H9 (cell line): Measurements from ENCODE around the gene PGPEP1. TPM values are rescaled to one million over a fixed set of nuclear protein-coding genes. Genes with fewer than 3 reads are reported as not detected.
"Not testable (repeated sequence)": the region's sequence is repeated elsewhere in the genome, so short reads cannot be mapped to it uniquely, and the experiment has no call there.

ENCODE experiments used
- DNase-seq: peaks from one replicate; pipeline ENCODE4 v3.0.0-alpha.2; 2017
- H2AFZ ChIP-seq: one replicate; pipeline ENCODE4 v1.6.1; 2013; ENCODE audit warnings: mild to moderate bottlenecking, low read length, control low read depth, moderate library complexity
- H2AK5ac ChIP-seq: 2 replicates; pipeline ENCODE4 v1.6.1; 2013; ENCODE audit warnings: low read length, control low read depth, mixed read lengths; ENCODE audit not compliant: insufficient read length
- H2BK120ac ChIP-seq: one replicate; pipeline ENCODE4 v1.6.1; 2013; ENCODE audit warnings: low read depth, mild to moderate bottlenecking, low read length, control low read depth, inconsistent platforms; ENCODE audit not compliant: poor library complexity, severe bottlenecking
- H2BK12ac ChIP-seq: 2 replicates; pipeline ENCODE4 v1.6.1; 2013; ENCODE audit warnings: low read length, control low read depth, mixed read lengths, low read depth; ENCODE audit not compliant: insufficient read length
- H2BK15ac ChIP-seq: 2 replicates; pipeline ENCODE4 v1.6.1; 2013; ENCODE audit warnings: low read depth, low read length, control low read depth
- H2BK20ac ChIP-seq: one replicate; pipeline ENCODE4 v1.6.1; 2013; ENCODE audit warnings: low read depth, mild to moderate bottlenecking, low read length, control low read depth, inconsistent platforms; ENCODE audit not compliant: poor library complexity, severe bottlenecking
- H2BK5ac ChIP-seq: 2 replicates; pipeline ENCODE4 v1.6.1; 2013; ENCODE audit warnings: low read length, control low read depth, mixed read lengths; ENCODE audit not compliant: insufficient read length
- H3K14ac ChIP-seq: 2 replicates; pipeline ENCODE4 v1.6.1; 2013; ENCODE audit warnings: low read length, control low read depth; ENCODE audit not compliant: insufficient read depth
- H3K18ac ChIP-seq: 2 replicates; pipeline ENCODE4 v1.6.1; 2013; ENCODE audit warnings: low read depth, mild to moderate bottlenecking, mixed read lengths, low read length, control low read depth; ENCODE audit not compliant: insufficient read length
- H3K23ac ChIP-seq: 2 replicates; pipeline ENCODE4 v1.6.1; 2013; ENCODE audit warnings: low read length, control low read depth, mixed read lengths, low read depth; ENCODE audit not compliant: insufficient read length
- H3K23me2 ChIP-seq: 2 replicates; pipeline ENCODE4 v1.6.1; 2013; ENCODE audit warnings: low read depth, mild to moderate bottlenecking, mixed read lengths, low read length, control low read depth; ENCODE audit not compliant: insufficient read length, poor library complexity, severe bottlenecking
- H3K27ac ChIP-seq: 2 replicates; pipeline ENCODE4 v1.5.1; 2013; ENCODE audit warnings: low read length, control low read depth, mixed read lengths, low read depth; ENCODE audit not compliant: insufficient read length
- H3K27me3 ChIP-seq: 2 replicates; pipeline ENCODE4 v1.6.1; 2013; ENCODE audit warnings: low read length, control low read depth, inconsistent platforms; ENCODE audit not compliant: insufficient read depth
- H3K4ac ChIP-seq: 2 replicates; pipeline ENCODE4 v1.6.1; 2013; ENCODE audit warnings: low read depth, mild to moderate bottlenecking, control low read depth, inconsistent platforms, low read length, moderate library complexity
- H3K4me1 ChIP-seq: 2 replicates; pipeline ENCODE4 v1.6.1; 2013; ENCODE audit warnings: low read length, control low read depth, inconsistent platforms; ENCODE audit not compliant: insufficient read depth
- H3K4me2 ChIP-seq: 2 replicates; pipeline ENCODE4 v1.6.1; 2013; ENCODE audit warnings: low read length, control low read depth, mixed read lengths; ENCODE audit not compliant: insufficient read length, insufficient read depth
- H3K56ac ChIP-seq: 2 replicates; pipeline ENCODE4 v1.6.1; 2013; ENCODE audit warnings: low read depth, mild to moderate bottlenecking, mixed read lengths, low read length, control low read depth; ENCODE audit not compliant: insufficient read length
- H3K79me1 ChIP-seq: 2 replicates; pipeline ENCODE4 v1.6.1; 2013; ENCODE audit warnings: low read depth, mild to moderate bottlenecking, moderate library complexity, low read length, control low read depth, inconsistent platforms; ENCODE audit not compliant: insufficient read depth, poor library complexity, severe bottlenecking
- H3K79me2 ChIP-seq: 2 replicates; pipeline ENCODE4 v1.6.1; 2013; ENCODE audit warnings: low read length, control low read depth, inconsistent platforms; ENCODE audit not compliant: insufficient read depth
- H3K9ac ChIP-seq: 2 replicates; pipeline ENCODE4 v1.6.1; 2013; ENCODE audit warnings: low read length, control low read depth, mixed read lengths; ENCODE audit not compliant: insufficient read length; ENCODE audit errors: extremely low read depth
- H3K9me3 ChIP-seq: one replicate; pipeline ENCODE4 v1.6.1; 2013; ENCODE audit warnings: low read depth, low read length, inconsistent platforms; ENCODE audit not compliant: control insufficient read depth
- H3T11ph ChIP-seq: one replicate; pipeline ENCODE4 v1.6.1; 2013; ENCODE audit warnings: mild to moderate bottlenecking, low read length, control low read depth, inconsistent platforms
- H4K20me1 ChIP-seq: one replicate; pipeline ENCODE4 v1.6.1; 2013; ENCODE audit not compliant: control insufficient read depth, insufficient read length, insufficient read depth
- H4K5ac ChIP-seq: 2 replicates; pipeline ENCODE4 v1.6.1; 2013; ENCODE audit warnings: low read depth, mild to moderate bottlenecking, mixed read lengths, low read length, control low read depth; ENCODE audit not compliant: insufficient read length
- H4K8ac ChIP-seq: replicated peaks from 2 replicates; pipeline ENCODE4 v1.6.1; 2013; ENCODE audit warnings: low read length, control low read depth, mixed read lengths, low read depth; ENCODE audit not compliant: insufficient read length
- H4K91ac ChIP-seq: 2 replicates; pipeline ENCODE4 v1.6.1; 2013; ENCODE audit warnings: low read depth, mild to moderate bottlenecking, moderate library complexity, mixed read lengths, low read length, control low read depth; ENCODE audit not compliant: insufficient read length
- H3K27ac Mint-ChIP-seq, 3 experiments: 2 replicates in 2 of 3; 3 replicates in 1 of 3; pipeline ENCODE4 v1.8.0; 2020 to 2021; ENCODE audit warnings: mixed read lengths in 3 of 3, mild to moderate bottlenecking in 1 of 3, moderate library complexity in 1 of 3
- H3K27me3 Mint-ChIP-seq: 2 replicates; pipeline ENCODE4 v1.8.0; 2021; ENCODE audit warnings: low read depth, mild to moderate bottlenecking, moderate library complexity, mixed read lengths
- H3K36me3 Mint-ChIP-seq, 3 experiments: 2 replicates in 2 of 3; 3 replicates in 1 of 3; pipeline ENCODE4 v1.8.0; 2020 to 2021; ENCODE audit warnings: low read depth in 3 of 3, mixed read lengths in 3 of 3; ENCODE audit not compliant: insufficient read depth in 1 of 3
- H3K4me1 Mint-ChIP-seq, 2 experiments: 2 replicates each; pipeline ENCODE4 v1.8.0; 2020; ENCODE audit warnings: mixed read lengths in 2 of 2
- H3K4me3 Mint-ChIP-seq, 2 experiments: 2 replicates in 1 of 2; 3 replicates in 1 of 2; pipeline ENCODE4 v1.8.0; 2020 to 2021; ENCODE audit warnings: mild to moderate bottlenecking in 2 of 2, mixed read lengths in 2 of 2, moderate library complexity in 1 of 2
- H3K9me3 Mint-ChIP-seq, 2 experiments: 2 replicates in 1 of 2; 3 replicates in 1 of 2; pipeline ENCODE4 v1.8.0; 2020; ENCODE audit warnings: mild to moderate bottlenecking in 2 of 2, mixed read lengths in 2 of 2, moderate library complexity in 1 of 2
- CTCF ChIP-seq: fragments of 200-600 bp; sonication (generic); conservative IDR thresholded peaks from 3 replicates; pipeline ENCODE4 v1.8.0; 2021; ENCODE audit warnings: antibody characterized with exemption, mild to moderate bottlenecking
- WGBS: extraction: QIAGEN DNeasy Blood & Tissue Kit; methylation state at CpG from one replicate; pipeline ENCODE4 v1.1.7; 2013; ENCODE audit warnings: missing lambda C conversion rate, low lambda C conversion rate, mixed read lengths; ENCODE audit not compliant: insufficient read length; ENCODE audit errors: extremely low coverage; 5-methylcytosine and 5-hydroxymethylcytosine counted together
- total RNA-seq: library from RNA; stranded (reverse); gene quantifications from 2 replicates; pipeline ENCODE4 v1.2.1, GENCODE V29; 2021

PGPEP1 gene
- total RNA-seq, 1 experiment from 2014 or later, result 64.8 TPM

GRCh38 chr19:18380843-18381242 lies 40.4 kb downstream of the PGPEP1 start:
- Mint-ChIP-seq H3K9me3 (no peaks in the 10 kb centered on the region; a peak in 1 of 5 replicates), H3K27ac (peak overlapping the region in 1 of 3 experiments; percentile 27; a peak in 1 of 7 replicates), H3K36me3 (peaks cover 0 to 2% (median 0%) of the 10 kb centered on the region in 3 experiments; a peak in 1 of 7 replicates), H3K4me1 (peaks cover 19 to 22% of the 10 kb centered on the region in 2 experiments), H3K27me3 (no peaks in the 10 kb centered on the region; the same call in 1 of the 2 replicates), H3K4me3 (no peak overlapping the region)
- Histone ChIP-seq H3K56ac (no peak overlapping the region), H2BK20ac (no peak overlapping the region), H3K4me1 (no peaks in the 10 kb centered on the region), H3K14ac (no peak overlapping the region), H3K27ac (no peak overlapping the region), H2BK15ac (no peak overlapping the region), H3T11ph (no peak overlapping the region), H2AFZ (no peak overlapping the region), H3K9ac (no peak overlapping the region), H4K91ac (no peak overlapping the region), H3K79me2 (no peaks in the 10 kb centered on the region), H3K4me2 (no peak overlapping the region), H4K8ac (no peak overlapping the region), H3K9me3 (no peaks in the 10 kb centered on the region), H2BK12ac (no peak overlapping the region), H3K27me3 (no peaks in the 10 kb centered on the region), H4K5ac (no peak overlapping the region), H3K18ac (no peak overlapping the region), H3K23me2 (no peaks in the 10 kb centered on the region), H2BK120ac (no peak overlapping the region), H2AK5ac (no peak overlapping the region), H3K79me1 (no peaks in the 10 kb centered on the region), H3K4ac (no peak overlapping the region), H2BK5ac (no peak overlapping the region), H3K23ac (no peak overlapping the region), H4K20me1 (no peaks in the 10 kb centered on the region)
- TF ChIP-seq CTCF, result no peak
- no CpG with 5 or more reads among the region's 3 CpGs for WGBS
- DNase-seq, result no peak

GRCh38 chr19:18383622-18384021 lies 43.2 kb downstream of the PGPEP1 start:
- H3K23me2 ChIP-seq, H2BK12ac ChIP-seq, H3K79me1 ChIP-seq, H3K27ac ChIP-seq, H3K23ac ChIP-seq, H2BK5ac ChIP-seq, H4K8ac ChIP-seq, H2AK5ac ChIP-seq, H3K56ac ChIP-seq, H3K4me2 ChIP-seq, H3K9ac ChIP-seq, H3K4me3 Mint-ChIP-seq, H2BK120ac ChIP-seq, H3K9me3 Mint-ChIP-seq, H3K14ac ChIP-seq, H3K18ac ChIP-seq, H3K9me3 ChIP-seq, H4K91ac ChIP-seq, H3K36me3 Mint-ChIP-seq, H2AFZ ChIP-seq, H2BK15ac ChIP-seq, H3K27me3 ChIP-seq, H3K4me1 ChIP-seq, H3K27ac Mint-ChIP-seq, H3T11ph ChIP-seq, H4K5ac ChIP-seq, H3K79me2 ChIP-seq, H2BK20ac ChIP-seq, H3K4ac ChIP-seq, H4K20me1 ChIP-seq, DNase-seq: not testable (repeated sequence)
- no CpG with 5 or more reads among the region's 11 CpGs for WGBS
- H3K27me3 Mint-ChIP-seq, result peaks cover 18% of the 10 kb centered on the region
- peaks cover 26% of the 10 kb centered on the region in 2 experiments for H3K4me1 Mint-ChIP-seq
